ENCODE results near the gene PUM1. TPM values are rescaled to one million over a fixed set of nuclear protein-coding genes. Genes with fewer than 3 reads are reported as not detected.

The PUM1 gene
- total and polyA plus RNA-seq, 2 donors (not counting 3 experiments of a cell fraction or from before 2014, with no cell fraction given): 94.7 to 124 TPM

DNA sequence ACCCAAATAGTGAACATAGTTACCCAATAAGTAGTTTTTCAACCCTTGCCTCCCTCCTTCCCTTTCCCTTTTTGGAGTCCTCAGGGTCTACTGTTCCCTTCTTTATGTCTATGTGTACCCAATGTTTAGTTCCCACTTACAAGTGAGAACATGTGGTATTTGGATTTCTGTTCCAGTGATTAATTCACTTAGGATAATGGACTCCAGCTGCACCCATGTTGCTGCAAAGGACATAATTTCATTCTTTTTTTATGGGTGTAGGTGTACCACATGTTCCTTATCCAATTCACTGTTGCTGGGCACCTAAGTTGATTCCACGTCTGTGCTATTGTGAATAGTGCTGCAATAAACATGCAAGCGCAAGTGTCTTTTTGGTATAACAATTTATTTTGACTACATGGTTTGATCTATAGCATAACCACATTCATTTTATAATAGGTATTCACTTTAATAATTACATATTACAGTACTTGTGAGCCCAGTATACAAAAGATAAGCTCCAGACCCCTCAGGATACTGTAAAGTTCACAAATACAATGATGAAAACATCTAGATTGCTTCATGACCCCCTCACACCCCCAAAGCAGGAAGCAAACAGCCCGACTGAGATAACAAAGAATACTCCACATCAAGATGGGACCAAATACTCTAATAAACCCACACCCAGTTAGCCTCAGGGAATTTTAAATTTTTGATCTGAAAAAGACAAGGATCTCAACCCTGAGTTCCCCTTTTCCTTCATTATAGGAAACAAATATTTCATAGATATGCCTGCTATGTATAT is 45.3 kb downstream of the PUM1 start:
- no peaks in the 10 kb centered on the region for H3K4me1 ChIP-seq (ENCODE audit: control insufficient read depth, extremely low read depth, insufficient read depth, low read length)
- ChIA-PET POLR2A (no interaction called here), CTCF (interaction anchor here (1.0 kb wide), 1 partner anchor 33 kb away, joined by 3 read pairs; no protein-coding TSS in a partner anchor)
- no peaks in the 10 kb centered on the region for H3K9me1 ChIP-seq (replicated peaks; ENCODE audit: control insufficient read depth, extremely low read depth, insufficient read depth, low read length)
- no peaks in the 10 kb centered on the region for H3K36me3 ChIP-seq (ENCODE audit: control insufficient read depth in 2 of 2, extremely low read depth in 1 of 2, insufficient read depth in 2 of 2, low read length in 2 of 2)
- BruUV-seq (replicated peaks): no TSS peak
- intact Hi-C loops (cut with micrococcal nuclease): no loop called here
- no peaks in the 10 kb centered on the region for H3K9me3 ChIP-seq (replicated peaks; ENCODE audit: control insufficient read depth, insufficient read depth, low read length)
- FAIRE-seq: no peak
- no peak overlapping the region for H3K4me3 ChIP-seq (replicated peaks in 1 of 3; ENCODE audit: insufficient read depth in 1 of 3, low read depth in 1 of 3, low read length in 3 of 3)
- peaks cover 96% of the 10 kb centered on the region for H3K79me2 ChIP-seq (ENCODE audit: control insufficient read depth, insufficient read depth, low read length)
- H3K4me2 ChIP-seq (ENCODE audit: insufficient read depth, low read length): no peak overlapping the region
- peaks cover 31% of the 10 kb centered on the region for H4K20me1 ChIP-seq (replicated peaks; ENCODE audit: control insufficient read depth, extremely low read depth, insufficient read depth, low read length)
- peak; percentile 34 for DNase-seq (ENCODE audit: low read depth, low spot score)
- TF ChIP-seq POLR2AphosphoS5 (IDR thresholded peaks at IDR 0.05; ENCODE audit: insufficient read depth, low read depth, low read length) (no peak), MYC (IDR thresholded peaks at IDR 0.05; ENCODE audit: low read depth, low read length) (no peak), FOS (IDR thresholded peaks at IDR 0.05; ENCODE audit: borderline replicate concordance, insufficient read depth, low read length) (no peak), POLR2A (IDR thresholded peaks at IDR 0.05; ENCODE audit: low read depth, low read length) (no peak), EZH2 (IDR thresholded peaks at IDR 0.05; ENCODE audit: borderline replicate concordance, low read depth, low read length, severe bottlenecking) (no peak), JUN (IDR thresholded peaks at IDR 0.05; ENCODE audit: borderline replicate concordance, insufficient read depth, insufficient read length, low read depth) (no peak), GATA2 (IDR thresholded peaks at IDR 0.05; ENCODE audit: insufficient read depth, insufficient read length, low read depth, low read length) (no peak)
- TF ChIP-seq, protein P1, sequence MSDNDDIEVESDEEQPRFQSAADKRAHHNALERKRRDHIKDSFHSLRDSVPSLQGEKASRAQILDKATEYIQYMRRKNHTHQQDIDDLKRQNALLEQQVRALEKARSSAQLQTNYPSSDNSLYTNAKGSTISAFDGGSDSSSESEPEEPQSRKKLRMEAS (IDR thresholded peaks at IDR 0.05; ENCODE audit: insufficient read depth, insufficient read length): no peak
- TF ChIP-seq, protein P2, sequence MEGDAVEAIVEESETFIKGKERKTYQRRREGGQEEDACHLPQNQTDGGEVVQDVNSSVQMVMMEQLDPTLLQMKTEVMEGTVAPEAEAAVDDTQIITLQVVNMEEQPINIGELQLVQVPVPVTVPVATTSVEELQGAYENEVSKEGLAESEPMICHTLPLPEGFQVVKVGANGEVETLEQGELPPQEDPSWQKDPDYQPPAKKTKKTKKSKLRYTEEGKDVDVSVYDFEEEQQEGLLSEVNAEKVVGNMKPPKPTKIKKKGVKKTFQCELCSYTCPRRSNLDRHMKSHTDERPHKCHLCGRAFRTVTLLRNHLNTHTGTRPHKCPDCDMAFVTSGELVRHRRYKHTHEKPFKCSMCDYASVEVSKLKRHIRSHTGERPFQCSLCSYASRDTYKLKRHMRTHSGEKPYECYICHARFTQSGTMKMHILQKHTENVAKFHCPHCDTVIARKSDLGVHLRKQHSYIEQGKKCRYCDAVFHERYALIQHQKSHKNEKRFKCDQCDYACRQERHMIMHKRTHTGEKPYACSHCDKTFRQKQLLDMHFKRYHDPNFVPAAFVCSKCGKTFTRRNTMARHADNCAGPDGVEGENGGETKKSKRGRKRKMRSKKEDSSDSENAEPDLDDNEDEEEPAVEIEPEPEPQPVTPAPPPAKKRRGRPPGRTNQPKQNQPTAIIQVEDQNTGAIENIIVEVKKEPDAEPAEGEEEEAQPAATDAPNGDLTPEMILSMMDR (IDR thresholded peaks at IDR 0.05; ENCODE audit: extremely low read depth in 1 of 2, insufficient read depth in 1 of 2, low read depth in 1 of 2, low read length in 2 of 2): no peak
- dilution Hi-C loops (cut with MboI; ENCODE audit: extremely low pct_ligation_motif_present, low sequenced_read_pairs): no loop called here
- no peak overlapping the region for H2AFZ ChIP-seq (ENCODE audit: low read depth, low read length)
- H3K9ac ChIP-seq (replicated peaks; ENCODE audit: extremely low read depth, insufficient read depth, low read length): no peak overlapping the region
- no peaks in the 10 kb centered on the region for H3K27me3 ChIP-seq (ENCODE audit: control insufficient read depth in 2 of 2, insufficient read depth in 2 of 2, low read length in 2 of 2)
- H3K27ac ChIP-seq (ENCODE audit: insufficient read depth, low read depth, low read length): no peak overlapping the region
